K562 (cell line): ENCODE measurements around the gene RABL6. TPM values are rescaled to one million over a fixed set of nuclear protein-coding genes. Genes with fewer than 3 reads are reported as not detected.

Experiments
- ARID2 ChIP-seq: fragments of 450-650 bp; IDR thresholded peaks from 2 replicates; pipeline ENCODE4 v1.6.1; 2017; ENCODE audit warnings: antibody characterized with exemption, mild to moderate bottlenecking
- BCL6 ChIP-seq: fragments of 250-450 bp; sonication (Bioruptor Pico); IDR thresholded peaks from 2 replicates; pipeline ENCODE4 v1.4.0; 2020
- BCOR ChIP-seq: fragments of 450-650 bp; IDR thresholded peaks from 2 replicates; pipeline ENCODE4 v1.6.1; 2016
- CCAR2 ChIP-seq: fragments of 200-400 bp; formaldehyde crosslinking; IDR thresholded peaks from 2 replicates; pipeline ENCODE4 v1.6.1; 2017; ENCODE audit warnings: mild to moderate bottlenecking, low read depth, low read length
- DACH1 ChIP-seq: fragments of 450-650 bp; IDR thresholded peaks from 2 replicates; pipeline ENCODE4 v1.6.1; 2018; ENCODE audit not compliant: partially characterized antibody
- DIDO1 ChIP-seq: fragments of 450-650 bp; IDR thresholded peaks from 2 replicates; pipeline ENCODE4 v1.6.1; 2016; ENCODE audit warnings: low read depth, missing biosample characterization, missing genetic modification characterization
- ELF4 ChIP-seq: fragments of 450-650 bp; formaldehyde crosslinking; IDR thresholded peaks from 2 replicates; pipeline ENCODE4 v1.4.0; 2022; ENCODE audit warnings: missing genetic modification characterization
- ESRRB ChIP-seq: fragments of 250-450 bp; sonication (Bioruptor Pico); IDR thresholded peaks from 2 replicates; pipeline ENCODE4 v1.5.0; 2020; ENCODE audit warnings: mild to moderate bottlenecking, moderate library complexity, borderline replicate concordance
- HSF4 ChIP-seq: fragments of 250-450 bp; sonication (Bioruptor Pico); IDR thresholded peaks from 2 replicates; pipeline ENCODE4 v2.1.2; 2022; ENCODE audit warnings: mild to moderate bottlenecking, moderate library complexity, borderline replicate concordance
- MEF2D ChIP-seq: conservative IDR thresholded peaks from 2 replicates; pipeline ENCODE4 v1.6.1; 2016; ENCODE audit warnings: low read depth, missing genetic modification characterization, missing compliant biosample characterization
- TEAD4 ChIP-seq, 2 experiments: sonication (generic) in 1 of 2; formaldehyde crosslinking in 1 of 2; IDR thresholded peaks; 2 replicates each; pipeline versions ENCODE4 v1.6.1 to v1.8.0; 2012 to 2022; ENCODE audit warnings: borderline replicate concordance in 1 of 2, inconsistent platforms in 1 of 2, low read length in 1 of 2, mild to moderate bottlenecking in 1 of 2, missing genetic modification reagents in 1 of 2
- TRIM28 ChIP-seq: fragments of 450-650 bp; IDR thresholded peaks from 2 replicates; pipeline ENCODE4 v1.6.1; 2017
- ZC3H4 ChIP-seq: sonication (generic); formaldehyde crosslinking; IDR thresholded peaks from 2 replicates; pipeline ENCODE4 v1.9.0; 2021; ENCODE audit warnings: missing genetic modification reagents, borderline replicate concordance
- ZNF134 ChIP-seq: fragments of 250-450 bp; sonication (Bioruptor Pico); conservative IDR thresholded peaks from 2 replicates; pipeline ENCODE4 v1.4.0; 2020
- ZNF232 ChIP-seq: sonication (generic); formaldehyde crosslinking; IDR thresholded peaks from 2 replicates; pipeline ENCODE4 v1.8.0; 2022; ENCODE audit warnings: mild to moderate bottlenecking, missing genetic modification reagents
- ZNF444 ChIP-seq: fragments of 250-450 bp; sonication (Bioruptor Pico); IDR thresholded peaks from 2 replicates; pipeline ENCODE4 v1.4.0; 2020; ENCODE audit warnings: mild to moderate bottlenecking, moderate library complexity
- ZNF644 ChIP-seq: fragments of 200-800 bp; sonication (Bioruptor generic); IDR thresholded peaks from 2 replicates; pipeline ENCODE4 v1.6.1; 2016; ENCODE audit warnings: low read depth, missing genetic modification characterization, missing compliant biosample characterization
- ZNF77 ChIP-seq: fragments of 250-450 bp; sonication (Bioruptor Pico); IDR thresholded peaks from 2 replicates; pipeline ENCODE4 v1.5.0; 2020
- polyA plus RNA-seq, 8 experiments: library from polyadenylated mRNA; depleted of rRNA in 4 of 8; stranded (reverse) in 5 of 8; unstranded in 3 of 8; fragments of >200 nt; fragmentation: Nextera tagmentation in 2 of 8; fragmentation: Illumina TruSeq in 1 of 8; extraction: Ambion mirVana in 2 of 8; extraction: Trizol in 1 of 8; gene quantifications; 2 replicates each; pipeline versions ENCODE4 v1.2.1 to v1.2.3, GENCODE V29; 2011 to 2014; ENCODE audit warnings: inconsistent platforms in 1 of 8, missing spikeins in 1 of 8
- total RNA-seq, 7 experiments: library from RNA; depleted of rRNA in 6 of 7; stranded (reverse); fragments of >200 nt in 6 of 7; fragmentation: Illumina TruSeq in 2 of 7; extraction: Trizol in 2 of 7; gene quantifications; 2 replicates each; pipeline versions ENCODE4 v1.2.1 to v1.2.3, GENCODE V29; 2011 to 2021; ENCODE audit warnings: low replicate concordance in 1 of 7
- TF ChIP-seq, protein P1 (sequence below): fragments of 450-650 bp; formaldehyde crosslinking; conservative IDR thresholded peaks from 2 replicates; pipeline ENCODE4 v1.4.0; 2022; ENCODE audit warnings: mild to moderate bottlenecking, missing genetic modification characterization
- TF ChIP-seq, protein P2 (sequence below): fragments of 450-650 bp; formaldehyde crosslinking; IDR thresholded peaks from 2 replicates; pipeline ENCODE4 v1.4.0; 2020; ENCODE audit warnings: mild to moderate bottlenecking, moderate library complexity
- TF ChIP-seq, protein P3 (sequence below): fragments of 250-450 bp; sonication (Bioruptor Pico); IDR thresholded peaks from 2 replicates; pipeline ENCODE4 v1.8.0; 2021; ENCODE audit warnings: mild to moderate bottlenecking, moderate library complexity
- TF ChIP-seq, protein P4 (sequence below): fragments of 250-450 bp; sonication (Bioruptor Pico); IDR thresholded peaks from 2 replicates; pipeline ENCODE4 v1.8.0; 2021; ENCODE audit warnings: moderate library complexity, mild to moderate bottlenecking, inconsistent platforms
- TF ChIP-seq, protein P5 (sequence below): fragments of 450-650 bp; formaldehyde crosslinking; IDR thresholded peaks from 2 replicates; pipeline ENCODE4 v1.4.0; 2022; ENCODE audit warnings: missing genetic modification characterization
- TF ChIP-seq, protein P6 (sequence below), 3 experiments: fragments of 200-800 bp in 1 of 3; sonication (Bioruptor generic) in 1 of 3; sonication (generic) in 1 of 3; formaldehyde crosslinking in 1 of 3; IDR thresholded peaks; 2 replicates each; pipeline versions ENCODE4 v1.6.1 to v1.8.0; 2016 to 2022; ENCODE audit warnings: mild to moderate bottlenecking in 2 of 3, missing compliant biosample characterization in 2 of 3, missing genetic modification characterization in 2 of 3, missing genetic modification reagents in 1 of 3

Gene RABL6
- total and polyA plus RNA-seq, 9 of the 15 experiments (the other 6 are each of a cell fraction or from before 2014, with no cell fraction given): 5.6 to 181 (median 84.5) TPM

DNA sequence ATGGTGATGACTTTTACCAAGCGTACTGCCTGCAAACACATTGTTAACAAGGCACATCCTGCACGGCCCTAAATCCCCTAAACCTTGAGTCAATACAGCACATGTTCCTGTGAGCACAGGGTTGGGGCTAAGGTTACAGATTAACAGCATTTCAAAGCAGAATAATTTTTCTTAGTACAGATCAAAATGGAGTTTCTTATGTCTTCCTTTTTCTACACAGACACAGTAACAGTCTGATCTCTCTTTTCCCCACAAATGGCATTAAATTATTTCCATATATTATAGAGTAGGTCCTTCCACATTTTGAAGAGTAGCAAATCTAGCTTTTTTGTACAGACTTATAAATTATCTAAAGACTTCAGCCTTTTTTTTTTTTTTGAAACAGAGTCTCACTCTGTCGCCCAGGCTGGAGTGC lies 18.2 kb upstream of the RABL6 start (continued):
- TF ChIP-seq, protein P1, sequence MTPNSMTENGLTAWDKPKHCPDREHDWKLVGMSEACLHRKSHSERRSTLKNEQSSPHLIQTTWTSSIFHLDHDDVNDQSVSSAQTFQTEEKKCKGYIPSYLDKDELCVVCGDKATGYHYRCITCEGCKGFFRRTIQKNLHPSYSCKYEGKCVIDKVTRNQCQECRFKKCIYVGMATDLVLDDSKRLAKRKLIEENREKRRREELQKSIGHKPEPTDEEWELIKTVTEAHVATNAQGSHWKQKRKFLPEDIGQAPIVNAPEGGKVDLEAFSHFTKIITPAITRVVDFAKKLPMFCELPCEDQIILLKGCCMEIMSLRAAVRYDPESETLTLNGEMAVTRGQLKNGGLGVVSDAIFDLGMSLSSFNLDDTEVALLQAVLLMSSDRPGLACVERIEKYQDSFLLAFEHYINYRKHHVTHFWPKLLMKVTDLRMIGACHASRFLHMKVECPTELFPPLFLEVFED: no peak
- TF ChIP-seq ZNF232 (CRISPR knock-in tag): no peak
- peak; percentile 83 for TF ChIP-seq ZNF644 (tag)
- no peak for TF ChIP-seq CCAR2
- TF ChIP-seq, protein P2, sequence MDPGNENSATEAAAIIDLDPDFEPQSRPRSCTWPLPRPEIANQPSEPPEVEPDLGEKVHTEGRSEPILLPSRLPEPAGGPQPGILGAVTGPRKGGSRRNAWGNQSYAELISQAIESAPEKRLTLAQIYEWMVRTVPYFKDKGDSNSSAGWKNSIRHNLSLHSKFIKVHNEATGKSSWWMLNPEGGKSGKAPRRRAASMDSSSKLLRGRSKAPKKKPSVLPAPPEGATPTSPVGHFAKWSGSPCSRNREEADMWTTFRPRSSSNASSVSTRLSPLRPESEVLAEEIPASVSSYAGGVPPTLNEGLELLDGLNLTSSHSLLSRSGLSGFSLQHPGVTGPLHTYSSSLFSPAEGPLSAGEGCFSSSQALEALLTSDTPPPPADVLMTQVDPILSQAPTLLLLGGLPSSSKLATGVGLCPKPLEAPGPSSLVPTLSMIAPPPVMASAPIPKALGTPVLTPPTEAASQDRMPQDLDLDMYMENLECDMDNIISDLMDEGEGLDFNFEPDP (CRISPR knock-in tag): 0 out of 2 replicates have a peak, but pooled peaks have one; percentile 24
- no peak for TF ChIP-seq ESRRB (CRISPR knock-in tag)
- no peak for TF ChIP-seq DACH1
- TF ChIP-seq ARID2: no peak
- no peak for TF ChIP-seq ELF4 (CRISPR knock-in tag)
- TF ChIP-seq MEF2D (tag): peak; percentile 81
- TF ChIP-seq, protein P3, sequence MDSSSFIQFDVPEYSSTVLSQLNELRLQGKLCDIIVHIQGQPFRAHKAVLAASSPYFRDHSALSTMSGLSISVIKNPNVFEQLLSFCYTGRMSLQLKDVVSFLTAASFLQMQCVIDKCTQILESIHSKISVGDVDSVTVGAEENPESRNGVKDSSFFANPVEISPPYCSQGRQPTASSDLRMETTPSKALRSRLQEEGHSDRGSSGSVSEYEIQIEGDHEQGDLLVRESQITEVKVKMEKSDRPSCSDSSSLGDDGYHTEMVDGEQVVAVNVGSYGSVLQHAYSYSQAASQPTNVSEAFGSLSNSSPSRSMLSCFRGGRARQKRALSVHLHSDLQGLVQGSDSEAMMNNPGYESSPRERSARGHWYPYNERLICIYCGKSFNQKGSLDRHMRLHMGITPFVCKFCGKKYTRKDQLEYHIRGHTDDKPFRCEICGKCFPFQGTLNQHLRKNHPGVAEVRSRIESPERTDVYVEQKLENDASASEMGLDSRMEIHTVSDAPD: peak; percentile 57; the same call in 1 of the 2 replicates
- no peak for TF ChIP-seq ZC3H4 (CRISPR knock-in tag)
- TF ChIP-seq, protein P4, sequence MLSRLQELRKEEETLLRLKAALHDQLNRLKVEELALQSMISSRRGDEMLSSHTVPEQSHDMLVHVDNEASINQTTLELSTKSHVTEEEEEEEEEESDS: peak; percentile 28; the same call in 1 of the 2 replicates
- TF ChIP-seq, protein P5, sequence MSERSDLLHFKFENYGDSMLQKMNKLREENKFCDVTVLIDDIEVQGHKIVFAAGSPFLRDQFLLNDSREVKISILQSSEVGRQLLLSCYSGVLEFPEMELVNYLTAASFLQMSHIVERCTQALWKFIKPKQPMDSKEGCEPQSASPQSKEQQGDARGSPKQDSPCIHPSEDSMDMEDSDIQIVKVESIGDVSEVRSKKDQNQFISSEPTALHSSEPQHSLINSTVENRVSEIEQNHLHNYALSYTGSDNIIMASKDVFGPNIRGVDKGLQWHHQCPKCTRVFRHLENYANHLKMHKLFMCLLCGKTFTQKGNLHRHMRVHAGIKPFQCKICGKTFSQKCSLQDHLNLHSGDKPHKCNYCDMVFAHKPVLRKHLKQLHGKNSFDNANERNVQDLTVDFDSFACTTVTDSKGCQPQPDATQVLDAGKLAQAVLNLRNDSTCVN (CRISPR knock-in tag): no peak
- no peak for TF ChIP-seq BCOR
- peak; percentile 68 for TF ChIP-seq ZNF134 (CRISPR knock-in tag)
- TF ChIP-seq TEAD4 (IDR thresholded peaks at IDR 0.05; ENCODE audit: low read length): no peak
- TF ChIP-seq TEAD4 (CRISPR knock-in tag; IDR thresholded peaks at IDR 0.05; ENCODE audit: borderline replicate concordance): no peak
- TF ChIP-seq BCL6 (CRISPR knock-in tag): 0 out of 2 replicates have a peak, but pooled peaks have one; percentile 38
- TF ChIP-seq ZNF77 (CRISPR knock-in tag): no peak
- TF ChIP-seq DIDO1 (tag): no peak
- peak; percentile 88; the same call in 1 of the 2 replicates for TF ChIP-seq HSF4
- TF ChIP-seq ZNF444: peak; percentile 83
- no peak for TF ChIP-seq TRIM28
- TF ChIP-seq, protein P6, sequence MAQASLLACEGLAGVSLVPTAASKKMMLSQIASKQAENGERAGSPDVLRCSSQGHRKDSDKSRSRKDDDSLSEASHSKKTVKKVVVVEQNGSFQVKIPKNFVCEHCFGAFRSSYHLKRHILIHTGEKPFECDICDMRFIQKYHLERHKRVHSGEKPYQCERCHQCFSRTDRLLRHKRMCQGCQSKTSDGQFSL (CRISPR knock-in tag; IDR thresholded peaks at IDR 0.05): no peak
- TF ChIP-seq, protein P6 (tag; IDR thresholded peaks at IDR 0.05): peak in 1 of 2 experiments; percentile 94; a peak in 2 of 4 replicates
